CD1c-positive myeloid dendritic cell (primary cell): ENCODE measurements around the gene LGR5.
"Not testable (repeated sequence)": the region's sequence is repeated elsewhere in the genome, so short reads cannot be mapped to it uniquely, and the experiment has no call there.

Experiments used
- DNase-seq: peaks from one replicate; pipeline ENCODE4 v3.0.0-alpha.2; 2016; ENCODE audit errors: extremely low spot score

Gene LGR5

GRCh38 chr12:71552728-71553501 lies 113.3 kb downstream of the LGR5 start:
- no peak for DNase-seq

GRCh38 chr12:71555191-71555590 lies 115.6 kb downstream of the LGR5 start:
- no peak for DNase-seq

DNA sequence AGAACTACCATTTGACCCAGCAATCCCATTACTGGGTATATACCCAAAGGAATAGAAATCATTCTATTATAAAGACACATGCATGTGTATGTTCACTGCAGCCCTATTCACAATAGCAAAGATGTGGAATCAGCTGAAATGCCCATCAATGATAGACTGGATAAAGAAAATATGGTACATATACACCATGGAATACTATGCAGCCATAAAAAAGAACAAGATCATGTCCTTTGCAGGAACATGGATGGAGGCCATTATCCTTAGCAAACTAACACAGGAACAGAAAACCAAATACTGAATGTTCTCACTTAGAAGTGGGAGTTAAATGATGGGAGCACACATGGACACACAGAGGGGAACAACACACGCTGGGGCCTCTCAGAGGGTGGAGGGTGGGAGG lies 116.2 kb downstream of the LGR5 start:
- DNase-seq: not testable (repeated sequence)

DNA sequence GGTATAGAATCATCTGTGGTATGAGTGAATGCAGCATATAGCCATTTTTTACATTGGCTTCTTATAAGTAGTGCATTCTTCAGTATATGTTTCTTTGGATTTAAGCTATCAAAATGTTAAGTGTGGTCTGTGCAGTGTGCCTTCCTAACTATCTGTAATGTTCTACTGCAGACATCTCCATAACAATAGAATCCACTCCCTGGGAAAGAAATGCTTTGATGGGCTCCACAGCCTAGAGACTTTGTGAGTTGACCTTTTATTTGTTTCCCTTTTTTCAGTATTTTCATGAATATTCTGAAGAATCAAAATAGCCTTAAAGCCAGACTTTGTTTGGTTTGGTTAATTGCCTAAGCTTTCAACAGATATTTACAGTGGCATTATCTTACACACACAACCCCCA lies 116.8 kb downstream of the LGR5 start:
- DNase-seq: no peak

DNA sequence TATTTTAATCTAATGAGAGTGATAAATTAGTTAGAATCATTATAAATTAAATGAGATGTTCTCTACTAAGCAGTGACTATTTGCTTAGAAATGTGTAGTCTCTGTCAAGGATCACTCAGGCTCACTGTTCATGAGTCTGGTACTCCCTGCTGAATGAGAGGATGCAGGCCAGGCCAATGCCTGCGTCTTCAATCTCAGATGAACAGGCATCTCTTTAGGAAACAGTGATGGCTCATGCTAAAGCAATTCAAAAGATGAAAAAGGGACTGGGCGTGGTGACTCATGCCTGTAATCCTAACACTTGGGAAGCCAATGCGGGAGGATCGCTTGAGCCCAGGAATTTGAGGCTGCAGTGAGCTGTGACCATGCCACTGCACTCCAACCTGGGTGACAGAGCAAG lies 117.3 kb downstream of the LGR5 start:
- no peak for DNase-seq

GRCh38 chr12:71558445-71558844 lies 118.8 kb downstream of the LGR5 start:
- DNase-seq: no peak

DNA sequence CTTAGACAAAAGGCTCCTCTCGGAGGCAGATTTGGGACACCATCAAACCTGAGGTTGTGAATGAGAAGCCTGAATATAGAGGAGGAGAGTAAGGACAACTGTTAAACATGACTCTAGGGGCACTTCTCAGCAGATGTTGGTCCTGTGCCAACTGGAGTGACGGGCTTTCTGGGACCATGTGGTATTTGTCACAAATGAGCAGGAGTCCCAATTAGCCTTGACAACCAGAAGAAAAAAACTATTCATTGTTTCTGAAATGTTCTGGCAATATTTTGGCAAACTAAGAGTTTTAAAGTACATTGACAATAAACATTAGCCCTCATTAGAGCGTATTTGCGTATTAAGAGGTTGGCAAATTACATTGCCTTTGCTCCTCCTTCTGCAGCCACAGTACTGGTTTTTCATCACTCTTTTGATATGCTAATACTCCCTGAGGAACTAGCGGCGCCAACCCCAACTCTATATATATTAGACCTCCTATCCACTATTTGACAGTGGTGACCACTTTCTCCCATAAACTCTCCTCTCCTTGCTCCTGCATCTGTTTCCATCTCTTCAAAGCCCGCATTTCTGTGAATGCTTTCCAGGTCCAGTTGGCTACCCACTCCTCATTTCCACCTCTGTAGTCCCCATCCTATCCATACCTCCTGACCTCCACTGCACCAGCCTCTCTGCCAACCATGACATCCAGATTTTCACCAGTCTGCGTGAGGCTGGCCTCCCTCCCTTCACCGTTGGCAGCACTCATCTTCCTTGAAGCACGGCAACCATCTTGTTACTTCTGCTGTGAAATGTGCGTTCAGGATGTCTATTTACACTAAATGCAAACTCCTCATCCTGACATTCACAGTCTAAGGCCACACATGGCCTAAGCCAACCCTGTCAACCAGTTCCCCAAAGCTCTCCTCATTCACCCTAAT lies 123.3 kb downstream of the LGR5 start:
- no peak for DNase-seq

- DNase-seq: no peak
Observed at GRCh38 chr12:71565535-71565934, 125.9 kb downstream of the LGR5 start.

- DNase-seq: no peak
Observed at GRCh38 chr12:71566655-71567054, 127.1 kb downstream of the LGR5 start.

- DNase-seq: no peak
Observed at GRCh38 chr12:71567537-71567936, 127.9 kb downstream of the LGR5 start.

GRCh38 chr12:71569885-71570284 lies 130.3 kb downstream of the LGR5 start:
- not testable (repeated sequence) for DNase-seq

DNA sequence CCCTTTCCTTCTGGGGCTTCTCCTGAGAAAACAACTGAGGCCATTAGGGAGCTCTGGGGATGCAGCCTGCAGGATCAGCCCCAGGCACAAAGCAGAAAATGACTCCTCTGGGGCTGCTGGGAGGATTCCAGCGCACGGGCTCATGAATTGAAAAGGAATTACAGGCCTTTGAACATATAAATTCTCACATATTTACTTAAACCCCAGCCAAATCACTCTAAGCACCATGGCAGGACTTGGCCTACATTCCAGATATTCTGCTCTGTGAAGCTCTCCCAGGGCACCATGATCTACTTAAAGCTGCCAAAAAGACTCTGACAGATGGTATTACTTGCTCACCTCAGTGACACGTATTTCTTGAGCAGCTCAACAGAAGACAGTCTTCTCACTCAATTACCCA lies 136.9 kb downstream of the LGR5 start:
- no peak for DNase-seq

DNA sequence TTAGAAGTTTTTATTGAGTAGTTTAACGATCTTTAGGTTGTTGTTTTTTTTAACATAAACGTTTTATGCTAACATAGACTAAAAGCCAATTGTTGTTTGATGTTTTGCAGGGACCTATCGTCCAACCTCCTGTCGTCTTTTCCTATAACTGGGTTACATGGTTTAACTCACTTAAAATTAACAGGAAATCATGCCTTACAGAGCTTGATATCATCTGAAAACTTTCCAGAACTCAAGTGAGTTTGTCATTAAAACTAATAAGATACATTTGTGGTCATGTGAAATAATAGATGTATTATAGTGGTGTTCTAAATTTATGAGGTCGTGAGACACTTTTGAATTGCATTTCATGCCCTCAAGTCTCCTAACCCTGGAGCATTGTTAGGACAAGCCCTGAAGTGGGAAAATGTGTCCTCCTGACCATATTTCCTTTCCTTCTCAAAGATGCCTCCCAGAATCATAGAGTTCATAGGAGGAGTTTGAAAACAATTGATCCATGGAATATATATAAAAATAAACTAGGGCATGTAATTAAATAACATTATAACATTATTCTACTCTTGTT lies 139.2 kb downstream of the LGR5 start:
- DNase-seq: no peak

DNA sequence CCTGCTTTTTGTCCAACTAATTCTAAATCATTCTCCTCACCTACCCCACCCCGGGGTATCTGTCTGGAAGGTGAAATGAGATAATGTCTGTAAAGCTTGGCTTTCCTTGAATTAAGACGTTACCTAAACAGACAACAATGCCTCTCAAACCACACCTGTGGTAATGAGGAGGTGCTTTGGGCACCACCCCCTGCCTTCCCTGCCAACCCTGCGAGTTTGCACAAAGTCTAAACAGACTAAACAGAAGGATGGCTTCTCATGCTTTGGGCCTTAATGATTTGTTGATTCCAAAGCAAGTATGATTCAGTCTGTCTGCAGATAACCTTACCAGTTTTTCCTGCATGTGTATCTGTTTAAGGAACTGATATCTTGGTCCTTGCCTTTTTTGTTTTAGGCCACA lies 141.6 kb downstream of the LGR5 start:
- DNase-seq: no peak

GRCh38 chr12:71582925-71583324 lies 143.3 kb downstream of the LGR5 start:
- no peak for DNase-seq

- no peak for DNase-seq
Observed at GRCh38 chr12:71584356-71584755, 144.8 kb downstream of the LGR5 start.

GRCh38 chr12:71585218-71585617 lies 145.6 kb downstream of the LGR5 start:
- DNase-seq: no peak

GRCh38 chr12:71587012-71587411 lies 147.4 kb downstream of the LGR5 start:
- no peak for DNase-seq

GRCh38 chr12:71589478-71589881 lies 149.9 kb downstream of the LGR5 start:
- DNase-seq: no peak

DNA sequence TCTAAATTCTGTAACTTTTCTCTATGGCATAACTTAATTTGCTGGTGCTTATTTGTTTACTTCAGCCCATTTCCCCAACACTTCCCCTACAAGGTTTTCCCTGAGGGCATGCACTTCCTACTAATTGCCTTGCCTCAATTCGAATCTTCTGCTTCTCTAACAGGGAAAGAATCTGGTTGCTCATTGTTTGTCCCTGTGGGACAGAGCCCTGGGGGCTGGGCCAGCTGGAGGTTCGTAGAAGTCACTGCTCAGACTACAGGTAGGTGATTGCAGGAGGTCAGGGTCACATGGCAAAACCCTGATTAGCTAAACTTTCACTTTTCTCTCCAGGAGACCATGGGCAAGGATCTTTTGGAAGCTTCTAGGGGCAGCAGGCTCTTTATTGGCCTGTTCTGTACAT lies 152.0 kb downstream of the LGR5 start:
- DNase-seq: no peak

DNA sequence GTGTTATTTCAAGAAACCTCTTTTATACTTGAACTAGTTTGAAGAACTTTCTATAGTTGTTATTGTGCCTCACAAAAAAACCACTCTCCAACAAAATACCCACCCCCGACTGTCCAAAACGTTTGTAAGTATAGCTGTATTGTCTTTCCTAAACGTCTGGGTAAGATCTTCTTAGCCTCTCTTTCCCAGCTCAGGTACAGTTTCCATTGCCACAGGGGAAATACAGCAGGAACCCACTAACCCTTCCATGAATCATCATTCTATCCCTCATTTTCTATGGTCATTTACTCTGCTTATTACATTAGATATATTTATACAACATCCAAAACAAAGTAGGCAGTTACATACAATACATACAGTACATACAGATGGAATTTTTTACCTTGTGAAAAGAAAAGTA lies 153.2 kb downstream of the LGR5 start:
- no peak for DNase-seq

- no peak for DNase-seq
Observed at GRCh38 chr12:71594214-71594948, 154.8 kb downstream of the LGR5 start.
